ENCODE results near the gene AEBP1.

- TF ChIP-seq TAF1 (IDR thresholded peaks at IDR 0.05; ENCODE audit: control insufficient read depth, extremely low read depth, insufficient read depth, low read length, severe bottlenecking) (no peak), THRA (IDR thresholded peaks at IDR 0.05) (no peak), ELF4 (CRISPR knock-in tag; IDR thresholded peaks at IDR 0.05) (no peak), UBTF (IDR thresholded peaks at IDR 0.05; ENCODE audit: borderline replicate concordance in 1 of 2, low read depth in 2 of 2, low read length in 2 of 2) (no peak)
- TF ChIP-seq, protein P1, sequence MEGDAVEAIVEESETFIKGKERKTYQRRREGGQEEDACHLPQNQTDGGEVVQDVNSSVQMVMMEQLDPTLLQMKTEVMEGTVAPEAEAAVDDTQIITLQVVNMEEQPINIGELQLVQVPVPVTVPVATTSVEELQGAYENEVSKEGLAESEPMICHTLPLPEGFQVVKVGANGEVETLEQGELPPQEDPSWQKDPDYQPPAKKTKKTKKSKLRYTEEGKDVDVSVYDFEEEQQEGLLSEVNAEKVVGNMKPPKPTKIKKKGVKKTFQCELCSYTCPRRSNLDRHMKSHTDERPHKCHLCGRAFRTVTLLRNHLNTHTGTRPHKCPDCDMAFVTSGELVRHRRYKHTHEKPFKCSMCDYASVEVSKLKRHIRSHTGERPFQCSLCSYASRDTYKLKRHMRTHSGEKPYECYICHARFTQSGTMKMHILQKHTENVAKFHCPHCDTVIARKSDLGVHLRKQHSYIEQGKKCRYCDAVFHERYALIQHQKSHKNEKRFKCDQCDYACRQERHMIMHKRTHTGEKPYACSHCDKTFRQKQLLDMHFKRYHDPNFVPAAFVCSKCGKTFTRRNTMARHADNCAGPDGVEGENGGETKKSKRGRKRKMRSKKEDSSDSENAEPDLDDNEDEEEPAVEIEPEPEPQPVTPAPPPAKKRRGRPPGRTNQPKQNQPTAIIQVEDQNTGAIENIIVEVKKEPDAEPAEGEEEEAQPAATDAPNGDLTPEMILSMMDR (IDR thresholded peaks at IDR 0.05 in 2 of 3, conservative IDR thresholded peaks at IDR 0.05 in 1 of 3; ENCODE audit: insufficient read depth in 2 of 3, low read depth in 1 of 3, low read length in 3 of 3) = no peak
These were observed 20.7 kb downstream of the AEBP1 start for GRCh38 chr7:44124822-44125202.
